AG08396 (cell line): ENCODE data around the gene PLCL2.
A peak's percentile ranks its signal among the peaks of the same experiment; 100 is the strongest.

Source experiments
- DNase-seq: peaks from one replicate; pipeline ENCODE4 v3.0.0; 2012; ENCODE audit warnings: low spot score, mixed read lengths

Gene PLCL2

GRCh38 chr3:16893618-16894200, 9.0 kb downstream of the PLCL2 start:
- no peak for DNase-seq

GRCh38 chr3:16896094-16896627, 11.4 kb downstream of the PLCL2 start:
- no peak for DNase-seq

- DNase-seq = no peak
Observed at GRCh38 chr3:16896820-16897219, 12.1 kb downstream of the PLCL2 start.

- no peak for DNase-seq
Observed at GRCh38 chr3:16897254-16897926, 12.6 kb downstream of the PLCL2 start.

GRCh38 chr3:16898595-16899395, 14.0 kb downstream of the PLCL2 start:
- DNase-seq = no peak

GRCh38 chr3:16899919-16900318, 15.2 kb downstream of the PLCL2 start:
- no peak for DNase-seq

- no peak for DNase-seq
Observed at GRCh38 chr3:16900779-16901440, 16.2 kb downstream of the PLCL2 start.

GRCh38 chr3:16904423-16905417, 20.0 kb downstream of the PLCL2 start:
- no peak for DNase-seq

GRCh38 chr3:16905704-16906103, 20.9 kb downstream of the PLCL2 start:
- DNase-seq = no peak

- peak; percentile 43 for DNase-seq
Observed at GRCh38 chr3:16906682-16907081, 21.9 kb downstream of the PLCL2 start.

- no peak for DNase-seq
Observed at GRCh38 chr3:16907243-16907642, 22.5 kb downstream of the PLCL2 start.

GRCh38 chr3:16908016-16908807, 23.5 kb downstream of the PLCL2 start:
- no peak for DNase-seq

- DNase-seq = no peak
Observed at GRCh38 chr3:16908896-16909295, 24.1 kb downstream of the PLCL2 start.

GRCh38 chr3:16909802-16910201, 25.0 kb downstream of the PLCL2 start:
- DNase-seq = no peak

GRCh38 chr3:16910207-16910606, 25.5 kb downstream of the PLCL2 start:
- DNase-seq = no peak

- DNase-seq = no peak
Observed at GRCh38 chr3:16911916-16912315, 27.2 kb downstream of the PLCL2 start.

GRCh38 chr3:16912400-16913263, 27.9 kb downstream of the PLCL2 start:
- DNase-seq = no peak

- no peak for DNase-seq
Observed at GRCh38 chr3:16913264-16913580, 28.5 kb downstream of the PLCL2 start.

GRCh38 chr3:16916840-16917239, 32.1 kb downstream of the PLCL2 start:
- DNase-seq = no peak
